ENCODE results near the gene ARHGEF33.

- TF ChIP-seq FOXM1 (IDR thresholded peaks at IDR 0.05; ENCODE audit: borderline replicate concordance) (no peak), FOXK2 (IDR thresholded peaks at IDR 0.05) (no peak), PKNOX1 (IDR thresholded peaks at IDR 0.05) (no peak), BHLHE40 (IDR thresholded peaks at IDR 0.05; ENCODE audit: borderline replicate concordance) (no peak), ARNT (IDR thresholded peaks at IDR 0.05) (no peak), SUZ12 (IDR thresholded peaks at IDR 0.05) (no peak), FOXA1 (IDR thresholded peaks at IDR 0.05) (no peak), ZNF384 (IDR thresholded peaks at IDR 0.05) (no peak), L3MBTL2 (conservative IDR thresholded peaks at IDR 0.05) (no peak), HDGF (IDR thresholded peaks at IDR 0.05; ENCODE audit: borderline replicate concordance) (no peak), TARDBP (IDR thresholded peaks at IDR 0.05) (no peak), SP1 (IDR thresholded peaks at IDR 0.05) (no peak), NFRKB (IDR thresholded peaks at IDR 0.05) (no peak)
Measured at GRCh38 chr2:38889575-38889974, at the start of gene ARHGEF33.

All from HEK293T (cell line).